Stimulated activated CD8-positive, alpha-beta memory T cell treated with anti-CD3 and anti-CD28 coated beads, Interleukin-4, amount 100 ng/mL, for 1 hour (primary cell): Measurements from ENCODE around the gene LDLRAD4.
"Not testable (repeated sequence)": the region's sequence is repeated elsewhere in the genome, so short reads cannot be mapped to it uniquely, and the experiment has no call there.

ENCODE experiments used
- DNase-seq, 2 donors: peaks; one replicate each; pipeline ENCODE4 v3.0.0-alpha.2; 2020; ENCODE audit warnings: low read depth in 2 of 2, low spot score in 1 of 2

LDLRAD4 gene

DNA sequence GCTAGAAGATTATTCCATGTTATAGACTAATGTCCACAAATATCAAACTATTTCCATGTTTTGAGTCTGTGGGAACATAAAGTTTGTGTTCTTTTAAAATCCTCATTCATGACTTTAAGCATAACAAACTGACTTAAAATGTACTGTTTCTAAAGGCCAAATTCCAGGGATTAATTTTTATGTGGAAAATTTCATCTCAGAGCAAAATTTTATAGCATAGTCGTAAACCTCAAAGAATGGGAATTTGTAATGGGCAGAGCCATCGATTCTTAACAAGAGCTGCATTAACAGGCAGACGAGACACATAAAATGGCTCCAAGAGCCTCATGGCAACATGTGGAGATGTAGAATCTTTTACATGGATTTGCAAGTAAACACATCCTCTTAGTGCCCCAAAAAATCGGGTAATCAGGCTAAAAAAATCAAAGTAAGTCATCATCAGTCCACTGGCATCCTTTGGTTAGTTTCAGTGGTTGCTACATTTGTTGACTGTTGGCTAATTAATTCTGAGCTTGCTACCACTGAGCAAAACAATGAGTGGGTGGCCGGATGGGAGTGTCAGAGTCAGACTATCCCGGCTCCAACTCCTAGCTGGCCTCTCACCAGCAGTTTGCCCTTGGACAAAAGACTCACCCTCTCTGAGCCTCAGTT lies 388.2 kb downstream of the LDLRAD4 start:
- DNase-seq, result no peak

DNA sequence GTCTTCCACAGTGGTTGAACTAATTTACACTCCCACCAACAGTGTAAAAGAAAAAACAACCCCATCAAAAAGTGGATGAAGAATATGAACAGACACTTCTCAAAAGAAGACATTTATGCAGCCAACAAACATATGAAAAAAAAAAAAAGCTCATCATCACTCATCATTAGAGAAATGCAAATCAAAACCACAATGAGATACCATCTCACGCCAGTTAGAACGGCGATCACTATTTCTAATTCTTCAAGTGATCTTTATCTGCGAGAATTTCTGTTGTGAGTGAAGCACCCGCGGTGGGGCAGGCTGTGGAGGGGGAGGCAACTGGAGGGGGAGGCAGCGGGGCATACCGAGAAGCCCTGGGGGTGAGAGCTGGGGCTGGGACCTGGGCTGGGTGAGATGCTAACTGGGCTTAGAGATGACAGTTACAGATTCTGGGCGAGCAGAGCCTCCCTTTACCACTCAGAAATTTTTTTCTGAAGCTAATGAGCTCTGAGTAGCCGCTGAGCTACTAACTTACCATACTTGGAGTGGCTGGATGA lies 389.5 kb downstream of the LDLRAD4 start:
- DNase-seq, result not testable (repeated sequence)

DNA sequence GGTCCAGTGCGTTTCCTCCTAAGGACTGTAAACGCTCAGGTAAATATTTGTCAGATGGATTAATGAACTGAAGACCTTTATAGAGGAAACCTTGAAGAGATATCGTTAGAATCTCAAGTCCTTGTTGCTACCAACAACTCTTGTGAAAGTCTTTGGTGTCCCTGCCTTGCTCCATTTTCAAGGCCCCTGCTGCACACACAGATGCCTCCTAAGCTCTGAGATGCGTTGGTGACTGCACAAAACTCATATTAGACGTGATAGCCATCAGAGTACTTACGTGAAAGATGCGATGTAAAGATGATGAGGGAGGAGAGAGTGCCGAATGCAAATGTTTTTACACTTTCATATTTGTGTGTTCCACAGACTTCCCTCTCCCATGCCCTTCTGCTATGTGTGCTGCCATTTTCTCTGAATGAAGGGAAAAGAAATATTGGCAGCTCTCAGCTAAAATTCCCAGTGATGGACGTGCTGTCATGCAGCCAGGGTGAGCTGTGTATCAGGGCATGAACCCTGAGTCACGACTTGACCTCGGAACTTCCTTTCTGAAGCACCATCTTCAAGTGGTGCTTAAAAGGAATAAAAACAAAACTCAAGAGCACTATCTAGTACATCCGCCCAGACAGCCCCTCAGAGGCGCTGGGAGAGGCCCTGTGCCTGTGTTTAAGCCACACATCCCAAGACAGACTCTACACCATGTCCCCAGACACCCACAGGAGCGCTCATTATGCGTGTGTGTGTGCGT lies 390.4 kb downstream of the LDLRAD4 start:
- DNase-seq, result peak in 1 of 2 donors; percentile 15

DNA sequence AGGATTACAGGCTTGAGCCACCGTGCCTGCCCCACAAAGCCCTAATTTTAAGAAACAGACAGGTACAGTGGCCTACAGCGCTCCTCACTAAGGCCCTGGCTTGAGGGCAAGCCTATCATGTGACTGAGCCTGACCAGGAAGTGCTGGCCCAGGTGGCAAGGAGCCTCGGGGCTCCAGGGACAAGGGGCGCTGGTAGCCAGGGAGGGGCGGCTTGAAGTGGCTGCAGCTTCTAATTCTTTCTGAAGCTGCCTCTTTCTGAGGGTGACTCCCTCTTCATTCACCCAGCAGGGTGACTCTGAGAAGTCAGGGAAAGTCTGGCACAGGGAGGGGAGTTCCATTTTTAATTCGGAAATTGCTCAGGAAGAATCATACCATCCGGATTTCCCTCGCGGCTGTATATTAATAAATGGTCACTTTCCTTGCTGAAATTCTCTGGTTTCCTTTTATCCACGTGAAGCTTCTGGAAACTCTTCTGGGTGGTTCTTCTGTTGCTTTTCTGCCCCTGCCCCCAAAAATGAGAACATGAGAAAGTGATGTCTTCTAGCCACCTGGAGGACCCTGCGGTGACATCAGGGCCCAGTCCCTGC lies 392.1 kb downstream of the LDLRAD4 start:
- no peak for DNase-seq

DNA sequence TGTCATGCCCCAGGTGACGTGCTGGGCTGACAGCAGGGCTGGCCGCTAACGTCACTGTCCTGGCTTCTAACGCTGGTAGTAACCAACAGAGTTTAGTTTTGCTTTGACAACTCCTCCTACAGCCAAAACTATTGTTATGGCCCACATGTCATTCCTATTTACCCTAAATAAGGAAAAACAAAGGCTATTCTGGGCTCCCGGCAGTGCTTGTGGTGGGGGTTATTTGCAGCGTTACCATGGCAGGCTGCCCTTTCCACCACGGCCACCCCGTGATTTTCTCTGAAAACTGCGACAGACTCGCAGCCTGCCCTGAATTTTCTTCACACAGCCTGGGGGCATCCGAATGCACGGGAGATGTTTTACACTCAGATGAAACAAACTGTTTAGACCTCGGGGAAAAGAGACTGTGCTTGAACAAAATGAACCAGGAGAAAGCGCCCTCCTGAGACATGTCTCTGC lies 392.6 kb downstream of the LDLRAD4 start:
- no peak for DNase-seq

DNA sequence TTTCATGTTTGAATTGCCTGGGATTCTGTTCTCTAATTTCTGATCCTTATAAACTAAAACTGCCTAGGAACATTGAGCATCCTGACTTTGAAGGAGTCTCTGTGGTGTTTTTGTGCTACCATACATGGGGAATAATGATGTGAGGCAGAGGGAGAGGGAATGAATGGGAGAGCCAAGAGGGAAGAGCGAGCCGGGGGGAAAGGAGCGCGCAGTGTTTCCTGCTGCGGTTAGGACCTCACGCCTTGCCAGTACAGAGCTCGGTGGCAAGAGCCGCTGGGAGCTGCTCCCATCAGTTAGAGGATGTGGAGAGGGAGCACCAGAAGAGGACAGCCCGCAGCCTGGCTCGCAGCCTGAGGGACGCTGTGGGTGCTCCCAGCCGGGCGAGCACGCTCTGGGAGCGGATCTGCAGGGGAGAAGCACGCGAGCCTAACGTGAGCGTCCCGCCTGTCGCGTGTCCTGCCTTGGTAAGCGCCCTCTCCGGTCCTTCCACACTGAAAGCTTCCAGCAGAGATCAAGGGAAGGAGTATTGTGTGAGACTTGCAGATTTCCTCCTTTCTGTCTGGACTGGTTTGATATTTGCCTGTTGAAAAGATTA lies 393.1 kb downstream of the LDLRAD4 start:
- no peak for DNase-seq

DNA sequence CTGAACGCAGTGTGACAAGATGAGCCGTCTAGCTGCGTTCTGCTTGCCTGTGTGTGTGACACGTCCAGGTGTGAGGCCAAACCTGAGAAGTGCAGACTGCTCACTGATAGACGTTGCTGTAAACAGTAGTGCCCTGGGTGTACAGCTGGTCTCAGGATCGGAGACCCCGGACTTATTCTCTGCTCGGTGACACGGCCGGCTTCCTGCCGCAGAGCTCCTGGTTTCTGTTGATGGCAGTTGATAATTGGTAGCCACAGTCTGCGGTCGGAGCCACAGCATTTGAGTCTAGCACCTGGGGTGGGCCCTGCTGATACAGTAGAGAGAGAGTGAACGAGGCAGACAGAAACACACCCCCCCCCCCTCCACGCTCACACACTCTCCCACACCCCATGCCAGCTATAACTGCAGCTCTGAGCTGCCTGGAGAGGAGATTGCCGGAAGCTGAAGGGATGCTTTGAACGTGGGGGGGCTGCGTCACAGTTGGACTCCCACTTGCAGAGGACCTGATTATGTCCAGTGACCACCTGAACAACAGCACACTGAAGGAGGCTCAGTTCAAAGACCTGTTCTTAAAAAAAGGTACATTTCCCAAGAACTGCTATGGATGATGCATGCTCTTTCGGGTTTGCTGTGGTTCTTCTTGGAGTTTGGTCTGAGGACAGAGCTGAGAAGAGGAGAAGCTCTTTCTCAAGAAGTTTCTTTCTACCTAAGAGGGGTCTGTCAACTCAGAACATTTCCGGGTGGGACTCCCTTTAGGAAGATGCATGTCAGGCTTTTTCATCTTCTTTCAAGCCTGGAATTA lies 393.8 kb downstream of the LDLRAD4 start:
- DNase-seq, result peak; percentile 47 to 61

DNA sequence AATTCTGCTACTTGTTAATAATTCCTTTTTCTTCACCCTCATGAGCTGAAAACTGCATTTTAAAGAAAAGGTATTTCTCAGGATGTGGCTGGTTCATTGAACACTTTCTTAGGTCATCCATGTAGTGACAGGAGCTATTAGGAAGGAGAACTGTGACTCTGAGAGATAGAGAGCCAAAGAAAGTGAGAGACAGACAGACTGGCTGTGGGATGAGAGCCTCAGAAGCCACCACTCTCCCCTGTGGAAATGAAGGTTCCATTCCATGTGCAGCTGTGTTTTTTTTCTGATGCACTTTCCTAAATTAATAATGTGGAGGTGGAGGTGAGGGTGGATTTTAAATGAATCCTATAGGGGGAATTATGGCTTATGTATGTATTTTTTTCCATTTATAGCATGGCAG lies 394.5 kb downstream of the LDLRAD4 start:
- no peak for DNase-seq

DNA sequence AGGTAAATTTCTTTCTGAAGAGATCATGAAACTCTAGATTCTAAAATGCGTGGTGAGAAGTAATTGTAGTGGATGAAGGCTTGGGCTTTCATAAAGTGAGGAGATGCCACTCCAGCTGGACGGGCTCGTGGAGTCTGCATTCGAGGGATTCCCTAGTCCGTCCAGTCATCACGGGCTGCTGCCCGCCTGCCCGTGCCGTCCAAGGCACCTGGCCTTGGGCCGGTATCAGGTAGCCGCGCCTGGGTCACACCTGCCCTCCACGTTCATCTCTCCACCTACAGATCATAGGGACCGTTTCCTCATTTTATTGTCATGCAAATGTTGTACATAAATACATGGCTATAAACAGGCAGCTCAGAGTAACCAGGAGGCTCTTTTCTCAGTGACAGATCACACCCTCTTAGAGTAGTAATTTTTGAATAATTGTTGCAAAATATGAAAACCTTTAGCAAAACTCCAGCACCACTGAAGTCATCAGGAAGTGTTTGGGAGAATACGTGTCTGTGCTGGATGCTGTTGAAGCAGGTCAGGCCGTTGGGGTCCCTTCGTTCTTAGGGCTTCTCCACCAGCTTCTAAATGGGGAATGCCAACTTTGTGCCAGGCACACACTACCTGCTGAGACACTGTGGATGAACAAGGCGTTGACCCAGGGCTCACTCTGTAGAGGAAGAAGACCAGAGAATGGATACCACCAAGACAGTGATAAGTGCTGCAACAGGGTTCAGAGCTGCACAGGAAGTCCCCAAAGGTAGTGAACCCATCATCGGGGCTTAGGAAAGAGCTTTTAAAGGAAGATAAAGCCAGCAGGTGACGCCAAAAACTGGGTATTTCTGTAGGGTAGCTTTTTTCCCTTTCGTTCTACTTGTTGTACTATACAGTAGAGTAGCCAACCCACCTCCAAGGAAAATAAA lies 395.3 kb downstream of the LDLRAD4 start:
- DNase-seq, result no peak

DNA sequence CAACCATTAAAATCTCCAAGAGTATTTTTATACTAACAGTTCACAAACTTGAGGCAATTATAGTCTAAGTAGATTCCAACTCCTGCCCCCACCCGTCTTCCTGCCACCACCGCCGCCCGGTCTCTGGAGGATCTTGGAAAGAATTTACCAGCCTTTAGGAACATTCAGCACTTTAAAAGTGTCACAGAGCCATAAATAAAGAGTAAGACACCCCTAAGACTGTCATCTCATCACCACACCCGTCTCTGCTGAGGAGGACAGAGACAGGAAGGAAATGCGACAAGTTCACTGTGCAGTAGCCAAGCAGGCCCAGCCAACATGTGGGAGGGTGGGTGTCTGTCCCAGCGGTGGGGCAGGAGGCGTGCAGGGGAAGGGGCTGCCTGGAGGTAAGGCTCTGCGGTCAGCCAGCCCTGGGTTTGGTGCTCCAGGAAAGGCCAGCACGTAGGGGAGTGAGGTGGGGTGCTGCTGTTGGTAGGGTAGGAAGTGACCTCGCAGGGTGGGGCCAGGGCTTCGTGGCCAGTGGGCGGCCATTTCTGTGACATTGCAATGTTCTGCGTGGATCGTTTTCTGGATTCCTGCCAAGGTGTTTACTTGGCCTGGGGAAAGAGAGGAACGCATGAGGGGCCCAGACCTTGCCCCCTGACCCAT lies 396.2 kb downstream of the LDLRAD4 start:
- no peak for DNase-seq

DNA sequence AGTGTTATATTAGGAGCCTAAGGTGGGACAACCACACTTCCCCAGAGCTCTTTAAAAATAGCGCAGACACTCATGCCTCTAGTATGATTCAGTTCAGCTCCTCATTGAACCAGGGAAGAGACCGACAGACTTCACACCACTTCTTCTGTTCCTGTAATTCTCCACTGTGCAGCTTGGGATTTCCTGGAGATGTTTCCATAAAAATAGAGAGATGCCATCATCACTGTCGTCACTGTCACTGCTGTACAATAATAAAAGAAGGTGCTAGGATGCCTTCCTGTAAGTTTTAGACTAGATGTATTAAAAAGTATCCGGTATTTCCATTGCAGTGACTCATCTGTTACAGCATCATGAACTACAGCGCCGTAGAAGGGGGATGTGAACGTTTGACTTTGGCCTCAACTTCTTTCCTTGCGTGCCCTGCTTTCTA lies 396.9 kb downstream of the LDLRAD4 start:
- DNase-seq, result no peak

DNA sequence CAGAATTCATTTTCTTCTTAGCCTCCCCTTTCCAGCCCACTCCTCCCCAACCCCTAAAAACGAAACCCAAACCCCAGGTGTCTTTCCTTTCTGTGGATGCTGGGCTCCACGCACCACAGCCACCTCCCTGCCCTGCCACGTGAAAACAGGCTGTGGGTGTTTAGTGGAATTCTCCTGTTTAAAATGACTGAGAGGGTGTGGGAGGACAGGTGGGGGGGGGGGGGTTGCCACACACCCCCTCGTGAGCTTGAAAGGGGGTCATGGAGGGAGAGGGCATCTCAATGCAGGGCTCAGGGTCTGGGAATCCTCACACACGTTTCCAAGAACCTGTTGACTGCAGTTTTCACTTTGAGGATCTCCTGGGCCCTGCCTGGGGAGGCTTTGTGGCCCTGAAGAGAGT lies 397.5 kb downstream of the LDLRAD4 start:
- DNase-seq, result no peak

DNA sequence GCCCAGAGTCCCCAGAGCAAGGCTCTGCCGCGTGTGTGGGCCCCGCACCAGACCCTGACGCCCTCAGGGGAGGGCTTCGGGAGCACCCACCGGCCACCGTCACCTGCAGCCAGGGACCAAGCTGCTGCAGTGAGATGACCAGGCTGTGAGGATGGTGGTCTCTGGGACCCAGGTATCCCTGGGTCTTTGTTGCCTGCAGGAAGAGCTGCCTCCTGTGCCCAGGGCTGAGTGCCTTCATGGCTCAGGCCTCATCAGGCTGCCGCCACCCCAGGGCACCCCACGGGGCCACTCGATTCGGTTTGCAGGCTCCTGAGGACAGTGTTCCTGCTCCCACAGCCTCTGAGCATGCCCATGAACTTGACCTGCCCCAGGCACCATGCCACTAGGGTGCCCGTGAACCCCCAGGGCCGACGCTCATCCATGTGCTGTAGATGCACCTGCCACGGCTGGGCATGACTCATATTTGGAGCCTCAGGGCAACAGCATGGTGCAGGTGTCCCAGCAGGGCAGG lies 398.0 kb downstream of the LDLRAD4 start:
- no peak for DNase-seq

DNA sequence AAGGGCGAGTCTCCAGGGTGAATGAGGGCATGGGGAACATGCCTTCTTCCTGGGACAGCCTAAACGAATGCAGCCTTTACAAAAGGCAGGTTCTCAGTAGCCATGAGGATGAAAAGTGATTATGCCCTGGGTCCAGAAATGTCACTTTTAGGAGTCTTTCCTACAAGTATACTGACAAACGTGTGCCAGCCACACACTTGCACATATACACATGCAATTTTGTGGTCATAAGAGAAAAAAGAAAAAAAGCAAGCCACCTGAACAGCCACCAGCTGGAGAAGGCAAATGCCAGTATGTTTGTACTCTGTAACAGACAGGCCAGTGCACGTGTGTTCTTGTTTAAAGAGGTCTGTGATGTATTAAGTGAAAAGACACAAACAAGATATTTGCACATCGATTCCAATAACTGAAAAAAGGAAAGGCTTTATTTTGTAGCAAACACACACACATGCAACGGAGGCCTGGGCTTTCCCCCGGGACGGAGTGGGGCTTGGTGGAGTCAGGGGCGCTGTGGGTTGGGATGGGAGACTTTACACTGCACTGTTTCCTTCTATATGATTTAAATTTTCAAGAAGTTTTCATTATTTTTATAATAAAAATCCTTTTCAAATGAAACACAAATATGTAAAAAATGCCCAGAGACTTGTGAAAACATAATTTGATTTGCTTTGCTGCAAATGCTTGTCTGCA lies 399.4 kb downstream of the LDLRAD4 start:
- DNase-seq, result no peak

DNA sequence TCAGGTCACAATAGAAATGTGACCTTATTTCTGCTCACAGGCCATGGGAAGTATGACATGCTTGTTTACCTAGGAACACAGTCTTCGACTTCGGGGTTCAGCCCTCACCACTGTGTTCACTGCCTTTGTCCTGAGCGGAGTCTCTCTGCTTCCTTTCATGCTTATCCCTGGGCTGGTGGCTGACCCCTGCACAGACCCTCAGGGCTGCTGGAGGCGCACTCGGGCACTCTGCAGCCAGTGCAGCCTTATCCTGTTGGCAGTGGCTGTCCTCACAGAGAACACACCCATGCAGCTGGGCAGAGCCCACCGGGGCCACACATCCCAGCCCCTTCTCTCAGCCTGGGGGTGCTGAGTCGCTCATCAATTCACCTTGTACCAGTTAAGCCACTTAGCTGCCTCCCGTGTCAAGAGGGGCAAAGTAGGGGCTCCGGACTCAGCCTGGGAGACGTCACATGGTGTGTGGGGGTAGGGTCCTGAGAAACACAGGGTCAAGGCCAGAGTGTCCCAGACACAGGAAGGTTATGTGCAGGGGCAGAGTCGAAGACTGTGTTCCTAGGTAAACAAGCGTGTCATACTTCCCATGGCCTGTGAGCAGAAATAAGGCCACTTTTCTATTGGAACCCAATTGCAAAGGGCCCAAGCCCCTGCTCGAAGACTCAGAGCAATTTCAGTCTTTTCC lies 400.3 kb downstream of the LDLRAD4 start:
- no peak for DNase-seq

DNA sequence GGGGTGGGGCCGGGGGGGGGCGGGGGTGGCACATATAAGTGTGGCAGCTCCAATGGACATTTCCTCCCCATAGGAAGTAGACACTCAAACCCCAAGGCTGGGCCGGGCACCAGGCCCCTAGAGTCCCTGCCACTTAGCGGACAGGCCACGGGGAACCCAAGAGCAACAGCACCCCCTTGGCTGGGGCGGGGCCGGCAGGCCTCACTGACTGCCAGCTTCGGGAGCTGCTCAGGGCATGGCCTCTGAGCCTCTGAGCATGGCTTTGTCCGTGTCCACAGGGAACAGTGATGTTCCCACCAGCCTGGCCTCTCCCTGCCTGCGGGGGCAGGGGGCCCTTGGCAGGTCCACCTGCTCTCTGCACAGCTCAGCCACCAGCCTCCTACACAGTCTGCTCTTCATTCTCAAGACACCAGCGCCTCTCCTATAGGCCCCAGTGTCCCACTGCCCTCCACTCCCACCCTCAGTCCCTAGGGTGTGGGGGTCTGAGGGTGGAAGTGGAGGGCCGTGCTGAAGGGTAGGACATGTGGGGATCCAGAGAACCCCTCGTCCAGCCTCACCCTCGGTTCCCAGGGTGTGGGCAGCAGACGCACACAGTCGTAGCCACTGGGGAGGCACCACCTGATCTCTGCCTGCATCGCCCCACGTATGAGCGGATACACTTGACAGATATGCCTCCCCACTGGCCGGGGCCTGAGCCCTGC lies 401.1 kb downstream of the LDLRAD4 start:
- no peak for DNase-seq

DNA sequence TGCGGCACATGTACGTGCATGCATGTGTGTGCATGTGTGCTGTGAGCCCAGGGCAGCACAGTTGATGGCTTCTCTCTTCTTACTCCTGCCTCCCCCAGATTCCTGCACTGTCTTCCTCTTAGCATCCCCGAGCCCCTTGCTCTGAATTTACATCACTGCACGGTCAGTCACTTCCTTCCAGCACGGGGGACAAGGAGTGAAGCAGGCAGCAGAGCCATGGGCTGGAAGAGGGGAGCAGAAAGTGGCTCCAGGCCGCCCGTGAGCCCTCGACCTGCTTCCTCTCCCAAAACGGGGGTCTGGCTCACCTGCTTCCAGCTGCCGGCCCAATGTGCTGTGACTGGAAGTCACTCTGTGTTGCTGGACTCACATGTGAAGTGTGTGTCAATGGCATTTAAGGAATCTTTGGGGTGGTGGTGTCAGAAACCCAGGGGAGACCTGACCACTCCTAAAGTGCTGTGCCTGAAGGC lies 401.7 kb downstream of the LDLRAD4 start:
- DNase-seq, result no peak
